ENCODE results near the gene FBN3.
"Not testable (repeated sequence)": the region's sequence is repeated elsewhere in the genome, so short reads cannot be mapped to it uniquely, and the experiment has no call there.

The FBN3 gene

GRCh38 chr19:8110931-8111330 lies 38.5 kb downstream of the FBN3 start:
- no peak for TF ChIP-seq CTCF (IDR thresholded peaks at IDR 0.05; ENCODE audit: extremely low read depth, insufficient read depth, missing control alignments)
- in situ Hi-C loops (cut with MboI; ENCODE audit: low pct_unique_long_range_greater_than_20kb, low sequenced_read_pairs, unreplicated experiment), result no loop called here

DNA sequence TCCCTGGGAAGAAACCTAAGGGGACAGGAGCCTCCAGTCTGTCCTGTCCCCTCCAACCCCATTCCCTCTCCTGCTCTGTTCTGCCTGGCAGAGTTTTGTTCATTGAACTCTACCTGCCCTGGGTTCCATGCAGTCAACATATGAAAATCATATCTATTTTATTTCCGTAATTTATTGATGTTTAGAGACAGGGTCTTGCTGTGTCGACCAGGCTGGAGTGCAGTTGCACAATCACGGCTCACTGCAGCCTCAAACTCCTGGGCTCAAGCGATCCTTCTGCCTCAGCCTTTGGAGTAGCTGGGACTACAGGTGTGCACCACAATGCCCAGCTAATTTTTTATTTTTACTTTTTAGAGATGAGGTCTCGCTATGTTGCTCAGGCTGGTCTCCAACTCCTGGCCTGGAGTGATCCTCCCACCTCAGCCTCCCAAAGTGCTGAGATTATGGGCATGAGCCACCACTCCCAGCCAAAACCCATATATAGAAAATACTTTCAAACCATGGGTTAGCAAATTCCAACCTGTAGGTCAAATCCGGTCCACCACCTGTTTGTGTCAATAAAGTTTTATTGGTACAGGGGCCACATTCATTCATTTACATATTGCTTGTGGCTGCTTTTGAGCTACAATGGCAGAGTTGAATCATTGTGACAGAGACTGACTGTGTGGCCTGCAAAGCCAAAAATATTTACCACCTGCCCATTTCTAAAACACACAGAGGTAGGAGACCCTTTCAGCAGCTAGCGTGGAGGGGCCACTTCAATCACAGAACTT lies 39.3 kb downstream of the FBN3 start:
- in situ Hi-C loops (cut with MboI; ENCODE audit: low pct_unique_long_range_greater_than_20kb, low sequenced_read_pairs, unreplicated experiment), result no loop called here
- TF ChIP-seq CTCF (IDR thresholded peaks at IDR 0.05; ENCODE audit: extremely low read depth, insufficient read depth, missing control alignments), result no peak
- no peak for DNase-seq (ENCODE audit: low spot score)

More at GRCh38 chr19:8110931-8111330, 38.5 kb downstream of the FBN3 start:
- no peak for DNase-seq (ENCODE audit: low spot score)

GRCh38 chr19:8109455-8109854 lies 39.9 kb downstream of the FBN3 start:
- in situ Hi-C loops (cut with MboI; ENCODE audit: low pct_unique_long_range_greater_than_20kb, low sequenced_read_pairs, unreplicated experiment), result no loop called here
- no peak for DNase-seq (ENCODE audit: low spot score)

GRCh38 chr19:8108560-8109445 lies 40.6 kb downstream of the FBN3 start:
- in situ Hi-C loops (cut with MboI; ENCODE audit: low pct_unique_long_range_greater_than_20kb, low sequenced_read_pairs, unreplicated experiment), result no loop called here
- no peak for TF ChIP-seq CTCF (IDR thresholded peaks at IDR 0.05; ENCODE audit: extremely low read depth, insufficient read depth, missing control alignments)
- DNase-seq (ENCODE audit: low spot score), result no peak

More at GRCh38 chr19:8109455-8109854, 39.9 kb downstream of the FBN3 start:
- no peak for TF ChIP-seq CTCF (IDR thresholded peaks at IDR 0.05; ENCODE audit: extremely low read depth, insufficient read depth, missing control alignments)

GRCh38 chr19:8107301-8107903 lies 42.0 kb downstream of the FBN3 start:
- TF ChIP-seq CTCF (IDR thresholded peaks at IDR 0.05; ENCODE audit: extremely low read depth, insufficient read depth, missing control alignments), result no peak
- in situ Hi-C loops (cut with MboI; ENCODE audit: low pct_unique_long_range_greater_than_20kb, low sequenced_read_pairs, unreplicated experiment), result no loop called here
- DNase-seq (ENCODE audit: low spot score), result no peak

DNA sequence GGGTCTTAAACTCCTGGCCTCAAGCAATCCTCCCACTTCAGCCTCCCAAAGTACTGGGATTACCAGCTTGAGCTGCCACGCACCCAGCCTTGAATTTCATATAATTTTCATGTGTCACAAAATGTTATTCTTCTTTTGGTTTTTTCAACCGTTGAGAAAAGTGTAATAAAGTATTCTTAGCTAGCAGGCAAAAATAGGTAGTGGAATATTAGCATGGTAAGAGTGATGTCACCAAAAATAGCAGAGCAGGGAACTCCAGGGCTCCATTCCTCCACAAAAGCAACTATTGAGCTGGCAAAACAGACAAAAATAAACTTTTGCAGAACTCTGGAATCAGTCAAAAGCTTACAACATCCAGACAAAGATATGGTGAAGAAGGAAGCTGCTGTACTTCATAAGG lies 43.9 kb downstream of the FBN3 start:
- DNase-seq (ENCODE audit: low spot score), result no peak
- TF ChIP-seq CTCF (IDR thresholded peaks at IDR 0.05; ENCODE audit: extremely low read depth, insufficient read depth, missing control alignments), result no peak
- in situ Hi-C loops (cut with MboI; ENCODE audit: low pct_unique_long_range_greater_than_20kb, low sequenced_read_pairs, unreplicated experiment), result no loop called here

- DNase-seq (ENCODE audit: low spot score); in situ Hi-C loops (cut with MboI; ENCODE audit: low pct_unique_long_range_greater_than_20kb, low sequenced_read_pairs, unreplicated experiment): not testable (repeated sequence)
Observed at GRCh38 chr19:8101910-8102309, 47.5 kb downstream of the FBN3 start.
